H1 (cell line): ENCODE measurements around the gene UQCRQ. TPM values are rescaled to one million over a fixed set of nuclear protein-coding genes. Genes with fewer than 3 reads are reported as not detected.

ENCODE experiments used
- CTCF ChIA-PET: fragments of 300-600 bp; sonication (Branson Sonifier 250); formaldehyde crosslinking; loops from one replicate; lab custom pipeline; 2021; ENCODE audit not compliant: partially characterized antibody; lab: Charles Lee
- POLR2A ChIA-PET: fragments of 300-600 bp; sonication (Branson Sonifier 250); formaldehyde crosslinking; loops from one replicate; lab custom pipeline; 2021; ENCODE audit warnings: inconsistent platforms; ENCODE audit not compliant: partially characterized antibody; lab: Charles Lee
- DNase-seq, 2 experiments: peaks; one replicate each; pipeline versions ENCODE4 v3.0.0 to v3.0.0-alpha.2; 2010 to 2022; ENCODE audit warnings: low spot score in 2 of 2, low read depth in 1 of 2, mixed read lengths in 1 of 2
- FAIRE-seq: peaks from 2 replicates; lab custom pipeline; 2011; peaks lifted over from hg19 to GRCh38; lab: Jason Lieb, UNC
- H2AFZ ChIP-seq: 2 replicates; pipeline ENCODE4 v1.8.1; 2012; ENCODE audit warnings: low read length, inconsistent platforms
- H2AK5ac ChIP-seq: 2 replicates; pipeline ENCODE4 v1.6.1; 2013; ENCODE audit warnings: low read depth, low read length
- H2BK120ac ChIP-seq: replicated peaks from 2 replicates; pipeline ENCODE3; 2013; ENCODE audit warnings: low read depth, low read length, inconsistent platforms
- H2BK12ac ChIP-seq: 2 replicates; pipeline ENCODE4 v1.6.1; 2013; ENCODE audit warnings: low read depth, low read length
- H2BK15ac ChIP-seq: 2 replicates; pipeline ENCODE4 v1.6.1; 2013; ENCODE audit warnings: low read length
- H2BK20ac ChIP-seq: 2 replicates; pipeline ENCODE4 v1.6.1; 2013; ENCODE audit warnings: low read length
- H2BK5ac ChIP-seq: 2 replicates; pipeline ENCODE4 v1.6.1; 2013; ENCODE audit warnings: low read depth, low read length
- H3K14ac ChIP-seq: 2 replicates; pipeline ENCODE4 v1.6.1; 2013; ENCODE audit warnings: inconsistent platforms; ENCODE audit not compliant: insufficient read length
- H3K18ac ChIP-seq: 2 replicates; pipeline ENCODE4 v1.6.1; 2013; ENCODE audit warnings: low read length; ENCODE audit errors: extremely low read depth
- H3K23ac ChIP-seq: 2 replicates; pipeline ENCODE4 v1.6.1; 2013; ENCODE audit warnings: inconsistent platforms; ENCODE audit not compliant: insufficient read length
- H3K23me2 ChIP-seq: 2 replicates; pipeline ENCODE4 v1.6.1; 2013; ENCODE audit warnings: low read depth, low read length
- H3K27ac ChIP-seq: 2 replicates; pipeline ENCODE4 v1.6.1; 2011; ENCODE audit warnings: low read depth, low read length, inconsistent platforms
- H3K27me3 ChIP-seq, 4 experiments: replicated peaks in 1 of 4; 1 replicate in 1 of 4; 2 replicates in 3 of 4; pipeline versions ENCODE4 v1.6.1 to v1.8.1; 2011 to 2013; ENCODE audit warnings: low read length in 3 of 4, mild to moderate bottlenecking in 3 of 4, inconsistent platforms in 2 of 4, mixed read lengths in 2 of 4, moderate library complexity in 1 of 4; ENCODE audit not compliant: control insufficient read depth in 3 of 4, insufficient read depth in 3 of 4; ENCODE audit errors: extremely low read depth in 1 of 4
- H3K36me3 ChIP-seq, 4 experiments: 2 replicates each; pipeline versions ENCODE4 v1.6.1 to v1.8.1; 2011 to 2013; ENCODE audit warnings: mild to moderate bottlenecking in 4 of 4, low read length in 3 of 4, moderate library complexity in 2 of 4, control low read depth in 1 of 4, inconsistent platforms in 1 of 4; ENCODE audit not compliant: insufficient read depth in 4 of 4, control insufficient read depth in 2 of 4
- H3K4ac ChIP-seq: replicated peaks from 2 replicates; pipeline ENCODE3; 2013; ENCODE audit warnings: low read length, low read depth, mixed read lengths, inconsistent platforms; ENCODE audit not compliant: insufficient read length
- H3K4me1 ChIP-seq, 4 experiments: replicated peaks in 1 of 4; 1 replicate in 1 of 4; 2 replicates in 3 of 4; pipeline versions ENCODE4 v1.6.1 to v1.8.1; 2011 to 2013; ENCODE audit warnings: low read length in 3 of 4, inconsistent platforms in 2 of 4, mixed read lengths in 1 of 4; ENCODE audit not compliant: insufficient read depth in 4 of 4, control insufficient read depth in 3 of 4
- H3K4me2 ChIP-seq, 2 experiments: 2 replicates each; pipeline versions ENCODE4 v1.6.1 to v1.8.1; 2011 to 2013; ENCODE audit warnings: low read depth in 2 of 2, low read length in 2 of 2, control low read depth in 1 of 2, inconsistent platforms in 1 of 2, mild to moderate bottlenecking in 1 of 2; ENCODE audit not compliant: insufficient read depth in 1 of 2
- H3K4me3 ChIP-seq, 4 experiments: fragments of 200-600, 300-600 bp in 1 of 4; sonication (generic), shearing (Covaris generic), sonication (Bioruptor Twin) in 1 of 4; 2 replicates each; pipeline versions ENCODE4 v1.5.1 to v1.8.1; 2011 to 2016; ENCODE audit warnings: low read length in 4 of 4, low read depth in 3 of 4, control low read depth in 2 of 4, inconsistent platforms in 2 of 4, mild to moderate bottlenecking in 2 of 4, mixed read lengths in 1 of 4, moderate library complexity in 1 of 4; ENCODE audit not compliant: insufficient read depth in 2 of 4; ENCODE audit errors: extremely low read depth in 1 of 4
- H3K56ac ChIP-seq: replicated peaks from 2 replicates; pipeline ENCODE3; 2013; ENCODE audit warnings: low read depth, mild to moderate bottlenecking, mixed read lengths, low read length, inconsistent platforms; ENCODE audit not compliant: insufficient read length
- H3K79me1 ChIP-seq: 2 replicates; pipeline ENCODE4 v1.6.1; 2013; ENCODE audit warnings: low read depth, low read length, control low read depth
- H3K79me2 ChIP-seq, 2 experiments: 2 replicates each; pipeline versions ENCODE4 v1.6.1 to v1.8.1; 2012 to 2013; ENCODE audit warnings: low read length in 2 of 2, mild to moderate bottlenecking in 2 of 2, inconsistent platforms in 1 of 2; ENCODE audit not compliant: insufficient read depth in 2 of 2, control insufficient read depth in 1 of 2
- H3K9ac ChIP-seq, 4 experiments: replicated peaks in 1 of 4; 1 replicate in 1 of 4; 2 replicates in 3 of 4; pipeline versions ENCODE4 v1.6.1 to v1.8.1; 2011 to 2013; ENCODE audit warnings: low read depth in 3 of 4, low read length in 3 of 4, control low read depth in 2 of 4, mild to moderate bottlenecking in 2 of 4, moderate library complexity in 2 of 4, inconsistent platforms in 1 of 4; ENCODE audit errors: extremely low read depth in 1 of 4
- H3K9me3 ChIP-seq, 2 experiments: 2 replicates each; pipeline versions ENCODE4 v1.6.1 to v1.8.1; 2012 to 2013; ENCODE audit warnings: mild to moderate bottlenecking in 2 of 2, moderate library complexity in 2 of 2, control low read depth in 1 of 2, inconsistent platforms in 1 of 2, low read depth in 1 of 2, low read length in 1 of 2, mixed read lengths in 1 of 2; ENCODE audit not compliant: insufficient read depth in 2 of 2
- H4K20me1 ChIP-seq, 2 experiments: replicated peaks in 1 of 2; 2 replicates each; pipeline versions ENCODE3 to v1.8.1; 2011 to 2013; ENCODE audit warnings: inconsistent platforms in 2 of 2, low read length in 2 of 2, mild to moderate bottlenecking in 1 of 2; ENCODE audit not compliant: insufficient read depth in 2 of 2, control insufficient read depth in 1 of 2
- H4K5ac ChIP-seq: 2 replicates; pipeline ENCODE4 v1.6.1; 2013; ENCODE audit warnings: low read length, low read depth, mixed read lengths, inconsistent platforms; ENCODE audit not compliant: insufficient read length
- H4K8ac ChIP-seq: 2 replicates; pipeline ENCODE4 v1.8.0; 2013; ENCODE audit warnings: mild to moderate bottlenecking, moderate library complexity, low read length, inconsistent platforms; ENCODE audit not compliant: insufficient read depth; ENCODE audit errors: extremely low read depth
- H4K91ac ChIP-seq: replicated peaks from 2 replicates; pipeline ENCODE3; 2013; ENCODE audit warnings: low read length, mixed read lengths, inconsistent platforms; ENCODE audit not compliant: insufficient read length
- CHD1 ChIP-seq: IDR thresholded peaks from 2 replicates; pipeline ENCODE4 v1.6.1; 2012; ENCODE audit warnings: low read depth, low read length, improper control_type of control experiment
- CTCF ChIP-seq, 3 experiments: IDR thresholded peaks; 1 replicate in 2 of 3; 2 replicates in 1 of 3; pipeline versions ENCODE4 v1.5.1 to v1.6.1; 2011; ENCODE audit warnings: low read length in 3 of 3, mild to moderate bottlenecking in 3 of 3, inconsistent platforms in 2 of 3, low read depth in 1 of 3, moderate library complexity in 1 of 3; ENCODE audit not compliant: insufficient read depth in 1 of 3; ENCODE audit errors: control extremely low read depth in 1 of 3
- RAD21 ChIP-seq, 2 experiments: IDR thresholded peaks in 1 of 2; conservative IDR thresholded peaks in 1 of 2; 2 replicates each; pipeline ENCODE4 v1.6.1; 2011; ENCODE audit warnings: low read depth in 2 of 2, low read length in 2 of 2, improper control_type of control experiment in 1 of 2, inconsistent platforms in 1 of 2, mild to moderate bottlenecking in 1 of 2, moderate library complexity in 1 of 2
- TBP ChIP-seq: IDR thresholded peaks from 2 replicates; pipeline ENCODE4 v1.6.1; 2011; ENCODE audit warnings: low read depth, low read length, improper control_type of control experiment
- WGBS, 2 experiments: shearing (Covaris generic) in 1 of 2; methylation state at CpG; one replicate each; pipeline versions ENCODE4 v1.1.6 to v1.1.7; 2013 to 2015; ENCODE audit warnings: low lambda C conversion rate in 2 of 2, mixed read lengths in 2 of 2, inconsistent platforms in 1 of 2, low coverage in 1 of 2, missing lambda C conversion rate in 1 of 2; ENCODE audit not compliant: insufficient replicate concordance in 2 of 2, insufficient coverage in 1 of 2, insufficient read length in 1 of 2; ENCODE audit errors: extremely low coverage in 1 of 2, missing lambda C conversion rate in 1 of 2; 5-methylcytosine and 5-hydroxymethylcytosine counted together
- polyA plus RNA-seq, 7 experiments: library from polyadenylated mRNA; depleted of rRNA in 3 of 7; stranded (reverse) in 5 of 7; unstranded in 2 of 7; fragments of >200 nt in 5 of 7; fragments of 200-250 nt in 2 of 7; gene quantifications; 1 replicate in 5 of 7; 2 replicates in 1 of 7; 4 replicates in 1 of 7; pipeline versions ENCODE4 v1.2.1 to v1.2.3, GENCODE V29; 2011 to 2013; ENCODE audit warnings: missing spikeins in 2 of 7, mixed read lengths in 2 of 7
- total RNA-seq: library from RNA; stranded (reverse); fragmentation: NEBNext Ultra II Directional; extraction: Animal tissue kit (Norgen Biotek cat#: 25700); gene quantifications from 2 replicates; pipeline ENCODE4 v1.2.1, GENCODE V29; 2021

UQCRQ gene
- total and polyA plus RNA-seq, 2 of the 8 experiments (the other 6 are each of a cell fraction or from before 2014, with no cell fraction given) = 177 to 293 TPM

GRCh38 chr5:132883261-132883834, 16.9 kb downstream of the UQCRQ start:
- no peak overlapping the region for H4K91ac ChIP-seq
- H3K23ac ChIP-seq = no peak overlapping the region
- no peak for DNase-seq
- WGBS, 2 experiments = 83% methylated on average over 2 of the region's 2 CpGs; no CpG with 5 or more reads in 1 of the 2 experiments
- H3K79me2 ChIP-seq = no peaks in the 10 kb centered on the region
- no peaks in the 10 kb centered on the region for H3K79me1 ChIP-seq
- H2BK5ac ChIP-seq = no peak overlapping the region
- no peak overlapping the region for H3K4me3 ChIP-seq
- no peak overlapping the region for H2BK12ac ChIP-seq
- TF ChIP-seq CTCF (IDR thresholded peaks at IDR 0.05; ENCODE audit: control extremely low read depth in 1 of 3, insufficient read depth in 1 of 3, low read depth in 1 of 3, low read length in 3 of 3) = peak; percentile 34 to 55 (median 53)
- TF ChIP-seq RAD21 (IDR thresholded peaks at IDR 0.05 in 1 of 2, conservative IDR thresholded peaks at IDR 0.05 in 1 of 2; ENCODE audit: low read depth in 2 of 2, low read length in 2 of 2) = peak; percentile 55 to 59
- TF ChIP-seq TBP = no peak
- no peak for TF ChIP-seq CHD1
- TF ChIP-seq, all 59 proteins: peak for 2
- Histone ChIP-seq H4K5ac (no peak overlapping the region), H3K9me3 (no peaks in the 10 kb centered on the region), H3K4ac (no peak overlapping the region), H3K9ac (no peak overlapping the region), H3K27me3 (no peaks in the 10 kb centered on the region), H3K18ac (no peak overlapping the region), H3K14ac (no peak overlapping the region), H2BK120ac (no peak overlapping the region), H2BK15ac (no peak overlapping the region), H3K27ac (no peak overlapping the region), H4K8ac (no peak overlapping the region), H3K4me2 (no peak overlapping the region), H3K36me3 (peaks cover 12 to 70% (median 42%) of the 10 kb centered on the region in 4 experiments), H4K20me1 (peaks cover 0 to 2% of the 10 kb centered on the region in 2 experiments), H3K4me1 (no peaks in the 10 kb centered on the region), H3K56ac (no peak overlapping the region), H2BK20ac (no peak overlapping the region), H3K23me2 (no peaks in the 10 kb centered on the region), H2AK5ac (no peak overlapping the region), H2AFZ (no peak overlapping the region)
- POLR2A ChIA-PET = interaction anchor here (0.6 to 1.5 kb wide), 6 partner anchors 17 to 1235 kb away, joined by 3 to 8 read pairs (median 3); partner anchors contain the start of genes GDF9 and UQCRQ
- CTCF ChIA-PET = interaction anchor here (0.6 to 2.6 kb wide), 15 partner anchors 10 to 901 kb away, joined by 3 to 10 read pairs (median 4); partner anchors contain the start of genes GDF9, LEAP2 and UQCRQ
- no peak for FAIRE-seq
